ENCODE data around the gene ANAPC13. TPM values are rescaled to one million over a fixed set of nuclear protein-coding genes. Genes with fewer than 3 reads are reported as not detected.
A peak's percentile ranks its signal among the peaks of the same experiment; 100 is the strongest.

ANAPC13 gene
- total and polyA plus RNA-seq, 12 donors = 25.7 to 119 (median 81.2) TPM

DNA sequence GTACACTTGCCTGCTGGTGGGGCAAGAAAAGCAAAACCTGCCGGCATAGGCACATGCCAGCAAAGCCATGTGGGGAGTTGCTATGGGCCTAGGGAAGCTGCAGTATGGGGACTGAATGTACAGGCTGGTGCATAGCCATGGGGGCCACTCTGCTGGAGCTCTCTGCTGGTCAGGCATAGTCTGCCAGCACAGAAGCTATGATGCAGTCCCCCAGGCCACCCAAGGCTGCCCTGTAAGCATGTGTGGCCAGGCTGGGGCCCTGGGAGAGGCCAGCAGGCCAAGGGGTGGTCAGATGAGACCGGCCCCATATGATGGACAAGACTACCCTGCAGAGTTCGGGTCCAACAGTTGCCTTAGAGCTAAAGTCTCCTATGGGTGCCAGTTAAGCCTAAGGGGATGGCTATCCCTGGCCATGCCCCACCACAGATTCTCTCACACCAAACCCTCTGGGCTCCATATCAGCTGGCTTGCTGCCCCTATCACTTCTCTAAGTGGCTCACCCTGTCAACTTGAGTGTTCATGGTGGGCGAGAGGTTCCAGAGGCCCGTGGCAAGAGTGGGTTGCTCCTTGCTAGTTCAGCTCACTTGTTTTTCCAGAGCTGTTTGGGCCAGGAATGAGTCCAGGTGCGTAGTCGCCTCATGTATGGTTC, 41.9 kb upstream of the ANAPC13 start:
- intact Hi-C loops (cut with DNase I) = no loop called here
- TF ChIP-seq, protein P1, sequence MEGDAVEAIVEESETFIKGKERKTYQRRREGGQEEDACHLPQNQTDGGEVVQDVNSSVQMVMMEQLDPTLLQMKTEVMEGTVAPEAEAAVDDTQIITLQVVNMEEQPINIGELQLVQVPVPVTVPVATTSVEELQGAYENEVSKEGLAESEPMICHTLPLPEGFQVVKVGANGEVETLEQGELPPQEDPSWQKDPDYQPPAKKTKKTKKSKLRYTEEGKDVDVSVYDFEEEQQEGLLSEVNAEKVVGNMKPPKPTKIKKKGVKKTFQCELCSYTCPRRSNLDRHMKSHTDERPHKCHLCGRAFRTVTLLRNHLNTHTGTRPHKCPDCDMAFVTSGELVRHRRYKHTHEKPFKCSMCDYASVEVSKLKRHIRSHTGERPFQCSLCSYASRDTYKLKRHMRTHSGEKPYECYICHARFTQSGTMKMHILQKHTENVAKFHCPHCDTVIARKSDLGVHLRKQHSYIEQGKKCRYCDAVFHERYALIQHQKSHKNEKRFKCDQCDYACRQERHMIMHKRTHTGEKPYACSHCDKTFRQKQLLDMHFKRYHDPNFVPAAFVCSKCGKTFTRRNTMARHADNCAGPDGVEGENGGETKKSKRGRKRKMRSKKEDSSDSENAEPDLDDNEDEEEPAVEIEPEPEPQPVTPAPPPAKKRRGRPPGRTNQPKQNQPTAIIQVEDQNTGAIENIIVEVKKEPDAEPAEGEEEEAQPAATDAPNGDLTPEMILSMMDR (IDR thresholded peaks at IDR 0.05) = no peak
- H3K36me3 ChIP-seq = peaks cover 0 to 27% (median 0%) of the 10 kb centered on the region in 9 donors
- 88% methylated on average over 7 of the region's 7 CpGs for WGBS, 2 donors
- H3K27ac ChIP-seq = no peak overlapping the region
- H3K27me3 ChIP-seq = no peaks in the 10 kb centered on the region
- ATAC-seq = peak in 6 of 8 donors; percentile 25 to 65 (median 50)
- DNase-seq = no peak
- H3K4me1 ChIP-seq = peaks cover 0 to 4% (median 0%) of the 10 kb centered on the region in 9 donors
- peaks cover 0 to 40% (median 33%) of the 10 kb centered on the region in 11 donors for H3K9me3 ChIP-seq
- no peak overlapping the region for H3K4me3 ChIP-seq

DNA sequence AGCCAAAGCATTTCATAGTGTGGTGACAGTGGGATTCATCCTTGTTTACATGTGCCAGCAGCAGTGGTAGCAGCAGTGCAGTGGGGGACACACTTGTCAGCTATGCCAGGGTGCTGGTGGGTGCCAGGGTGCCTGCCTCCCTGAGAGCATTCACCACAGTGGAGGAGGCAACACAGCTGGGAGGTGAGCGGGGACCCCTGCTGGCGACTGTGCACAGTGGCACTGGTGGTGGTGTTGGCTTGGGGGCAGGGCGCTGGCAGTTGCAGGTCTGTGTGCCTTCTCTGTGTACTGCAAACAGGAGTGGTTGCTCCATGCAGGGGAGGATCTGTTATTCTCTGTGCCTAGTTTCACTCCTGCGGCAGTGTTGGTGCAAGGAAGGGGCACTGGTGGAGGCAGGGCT, 41.3 kb upstream of the ANAPC13 start:
- Histone ChIP-seq H3K27ac (no peak overlapping the region), H3K4me1 (peaks cover 0 to 4% (median 0%) of the 10 kb centered on the region in 9 donors), H3K36me3 (peaks cover 0 to 25% (median 0%) of the 10 kb centered on the region in 9 donors), H3K9me3 (peaks cover 0 to 44% (median 35%) of the 10 kb centered on the region in 11 donors), H3K4me3 (no peak overlapping the region), H3K27me3 (no peaks in the 10 kb centered on the region)
- TF ChIP-seq, protein P1 (IDR thresholded peaks at IDR 0.05) = peak in 3 of 9 donors; percentile 7 to 19 (median 12)
- WGBS, 2 donors = 95 to 97% methylated on average over 4 of the region's 4 CpGs
- no peak for DNase-seq
- intact Hi-C loops (cut with DNase I) = no loop called here
- peak in 5 of 8 donors; percentile 14 to 53 (median 24) for ATAC-seq

DNA sequence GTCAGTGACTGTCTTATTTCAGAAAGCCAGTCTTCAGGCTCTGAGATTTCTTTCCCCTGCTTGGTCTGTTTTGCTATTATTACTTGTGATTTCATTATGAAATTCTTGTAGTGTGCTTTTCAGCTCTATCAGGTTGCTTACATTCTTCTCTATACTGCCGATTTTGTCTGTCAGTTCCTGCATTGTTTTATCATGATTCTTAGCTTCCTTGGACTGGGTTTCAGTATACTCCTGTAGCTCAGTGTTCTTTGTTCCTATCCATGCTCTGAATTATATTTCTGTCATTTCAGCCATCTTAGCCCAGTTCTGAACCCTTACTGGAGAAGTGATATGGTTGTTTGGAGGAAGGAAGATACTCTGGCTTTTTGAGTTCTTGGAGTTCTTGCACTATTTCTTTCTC, 40.5 kb upstream of the ANAPC13 start:
- DNase-seq = no peak
- peaks cover 0 to 45% (median 35%) of the 10 kb centered on the region in 11 donors for H3K9me3 ChIP-seq
- no peaks in the 10 kb centered on the region for H3K27me3 ChIP-seq
- 78 to 94% methylated on average over 1 of the region's 1 CpG for WGBS, 2 donors
- intact Hi-C loops (cut with DNase I) = no loop called here
- H3K27ac ChIP-seq = no peak overlapping the region
- peaks cover 0 to 25% (median 0%) of the 10 kb centered on the region in 9 donors for H3K36me3 ChIP-seq
- H3K4me1 ChIP-seq = peaks cover 0 to 4% (median 0%) of the 10 kb centered on the region in 9 donors
- TF ChIP-seq, protein P1 (IDR thresholded peaks at IDR 0.05) = no peak
- H3K4me3 ChIP-seq = no peak overlapping the region
- ATAC-seq = no peak

DNA sequence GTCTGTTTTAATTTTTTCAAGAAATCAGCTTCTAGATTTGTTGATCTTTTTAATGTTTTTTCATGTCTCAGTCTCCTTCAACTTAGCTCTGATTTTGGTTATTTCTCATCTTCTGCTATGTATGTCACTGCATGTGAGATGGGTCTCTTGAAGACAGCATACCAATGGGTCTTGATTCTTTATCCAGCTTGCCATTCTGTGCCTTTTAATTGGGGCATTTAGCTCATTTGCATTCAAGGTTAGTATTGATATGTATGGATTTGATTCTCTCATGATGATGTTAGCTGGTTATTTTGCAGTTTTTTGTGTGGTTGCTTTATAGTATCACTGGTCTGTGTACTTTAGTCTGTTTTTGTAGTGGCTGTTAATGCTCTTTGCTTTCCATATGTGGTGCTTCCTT, 39.5 kb upstream of the ANAPC13 start:
- peaks cover 0 to 55% (median 38%) of the 10 kb centered on the region in 11 donors for H3K9me3 ChIP-seq
- peaks cover 0 to 26% (median 0%) of the 10 kb centered on the region in 9 donors for H3K36me3 ChIP-seq
- TF ChIP-seq, protein P1 (IDR thresholded peaks at IDR 0.05) = no peak
- H3K27ac ChIP-seq = no peak overlapping the region
- peaks cover 0 to 4% (median 0%) of the 10 kb centered on the region in 9 donors for H3K4me1 ChIP-seq
- no peak for DNase-seq
- intact Hi-C loops (cut with DNase I) = no loop called here
- no peaks in the 10 kb centered on the region for H3K27me3 ChIP-seq
- no peak overlapping the region for H3K4me3 ChIP-seq
- no peak for ATAC-seq

Measured in heart right ventricle (tissue), 16 donors.